Measurements from ENCODE around the gene PRSS50. TPM values are rescaled to one million over a fixed set of nuclear protein-coding genes. Genes with fewer than 3 reads are reported as not detected.

PRSS50 gene
- total RNA-seq, 2 donors from 2014 or later: 1.2 to 4.4 TPM

- no peaks in the 10 kb centered on the region for H3K27me3 ChIP-seq (ENCODE audit: control insufficient read depth, insufficient read depth, low read length, poor library complexity, severe bottlenecking)
- TF ChIP-seq CTCF (conservative IDR thresholded peaks at IDR 0.05): no peak
- 83 to 96% methylated on average over 2 to 3 of the region's 3 CpGs for WGBS, 2 experiments (ENCODE audit: insufficient coverage in 1 of 2, insufficient read length in 1 of 2)
- no peaks in the 10 kb centered on the region for H3K9me3 ChIP-seq (ENCODE audit: control insufficient read depth, low read length)
- no peak overlapping the region for H3K4me3 ChIP-seq (ENCODE audit: low read length)
- no peak overlapping the region for H3K9ac ChIP-seq (ENCODE audit: extremely low read depth, low read length, poor library complexity, severe bottlenecking)
- no peak overlapping the region for H3K27ac Mint-ChIP-seq
- no peak overlapping the region for H3K4me3 Mint-ChIP-seq
- no peak overlapping the region for H3K27ac ChIP-seq (ENCODE audit: low read depth, low read length)
- no peaks in the 10 kb centered on the region for H3K36me3 Mint-ChIP-seq (ENCODE audit: low read depth)
- H3K4me1 ChIP-seq (ENCODE audit: control insufficient read depth, insufficient read depth, low read length): no peaks in the 10 kb centered on the region
- DNase-seq: no peak
- no peaks in the 10 kb centered on the region for H3K4me1 Mint-ChIP-seq
- H3K9me3 Mint-ChIP-seq: no peaks in the 10 kb centered on the region
- no peaks in the 10 kb centered on the region for H3K36me3 ChIP-seq (ENCODE audit: control insufficient read depth, insufficient read depth, low read length)
- no peaks in the 10 kb centered on the region for H3K27me3 Mint-ChIP-seq (ENCODE audit: insufficient read depth)
Observed at GRCh38 chr3:46731795-46732194, 14.1 kb upstream of the PRSS50 start.

- TF ChIP-seq CTCF (conservative IDR thresholded peaks at IDR 0.05): no peak
- Histone ChIP-seq H3K27me3 (ENCODE audit: control insufficient read depth, insufficient read depth, low read length, poor library complexity, severe bottlenecking) (no peaks in the 10 kb centered on the region), H3K9me3 (ENCODE audit: control insufficient read depth, low read length) (no peaks in the 10 kb centered on the region), H3K9ac (ENCODE audit: extremely low read depth, low read length, poor library complexity, severe bottlenecking) (no peak overlapping the region), H3K4me3 (ENCODE audit: low read length) (no peak overlapping the region), H3K4me1 (ENCODE audit: control insufficient read depth, insufficient read depth, low read length) (no peaks in the 10 kb centered on the region), H3K27ac (ENCODE audit: low read depth, low read length) (no peak overlapping the region), H3K36me3 (ENCODE audit: control insufficient read depth, insufficient read depth, low read length) (no peaks in the 10 kb centered on the region)
- no peak overlapping the region for H3K27ac Mint-ChIP-seq
- H3K27me3 Mint-ChIP-seq (ENCODE audit: insufficient read depth): no peaks in the 10 kb centered on the region
- H3K9me3 Mint-ChIP-seq: no peaks in the 10 kb centered on the region
- DNase-seq: no peak
- 89% methylated on average over 2 of the region's 2 CpGs; no CpG with 5 or more reads in 1 of the 2 experiments for WGBS, 2 experiments (ENCODE audit: insufficient coverage in 1 of 2, insufficient read length in 1 of 2)
- no peaks in the 10 kb centered on the region for H3K36me3 Mint-ChIP-seq (ENCODE audit: low read depth)
- H3K4me3 Mint-ChIP-seq: no peak overlapping the region
- peaks cover 5% of the 10 kb centered on the region for H3K4me1 Mint-ChIP-seq
Observed at GRCh38 chr3:46730819-46731218, 13.2 kb upstream of the PRSS50 start.

- Histone ChIP-seq H3K4me3 (ENCODE audit: low read length) (no peak overlapping the region), H3K27ac (ENCODE audit: low read depth, low read length) (no peak overlapping the region), H3K9me3 (ENCODE audit: control insufficient read depth, low read length) (no peaks in the 10 kb centered on the region), H3K4me1 (ENCODE audit: control insufficient read depth, insufficient read depth, low read length) (no peaks in the 10 kb centered on the region), H3K9ac (ENCODE audit: extremely low read depth, low read length, poor library complexity, severe bottlenecking) (no peak overlapping the region), H3K36me3 (ENCODE audit: control insufficient read depth, insufficient read depth, low read length) (no peaks in the 10 kb centered on the region), H3K27me3 (ENCODE audit: control insufficient read depth, insufficient read depth, low read length, poor library complexity, severe bottlenecking) (no peaks in the 10 kb centered on the region)
- no peaks in the 10 kb centered on the region for H3K27me3 Mint-ChIP-seq (ENCODE audit: insufficient read depth)
- H3K4me3 Mint-ChIP-seq: no peak overlapping the region
- DNase-seq: peak; percentile 22
- no peak for TF ChIP-seq CTCF (conservative IDR thresholded peaks at IDR 0.05)
- no peak overlapping the region for H3K27ac Mint-ChIP-seq
- 81% methylated on average over 4 of the region's 4 CpGs; no CpG with 5 or more reads in 1 of the 2 experiments for WGBS, 2 experiments (ENCODE audit: insufficient coverage in 1 of 2, insufficient read length in 1 of 2)
- peaks cover 5% of the 10 kb centered on the region for H3K4me1 Mint-ChIP-seq
- H3K9me3 Mint-ChIP-seq: no peaks in the 10 kb centered on the region
- no peaks in the 10 kb centered on the region for H3K36me3 Mint-ChIP-seq (ENCODE audit: low read depth)
Observed at GRCh38 chr3:46729038-46729437, 11.4 kb upstream of the PRSS50 start.

All from endodermal cell (in vitro differentiated cells).